Sigmoid colon (tissue), 4 donors: Measurements from ENCODE around the gene EVL.

ENCODE experiments used
- CTCF ChIP-seq, 4 experiments: fragments of 450-650 bp in 3 of 4; fragments of 200-600 bp in 1 of 4; IDR thresholded peaks; one replicate each; pipeline ENCODE4 v1.5.1; 2016 to 2019; ENCODE audit warnings: antibody characterized with exemption in 4 of 4, mild to moderate bottlenecking in 3 of 4, moderate library complexity in 2 of 4
- EP300 ChIP-seq, 4 donors: sonication (generic); formaldehyde crosslinking; IDR thresholded peaks; one replicate each; pipeline ENCODE4 v1.6.1; 2017; ENCODE audit warnings: antibody characterized with exemption in 4 of 4

GRCh38 chr14:100121643-100122480, 56.6 kb downstream of the EVL start:
- TF ChIP-seq EP300 (IDR thresholded peaks at IDR 0.05) (no peak), CTCF (IDR thresholded peaks at IDR 0.05) (no peak)
